Progenitor cell of endocrine pancreas (in vitro differentiated cells): ENCODE measurements around the gene TTC33. TPM values are rescaled to one million over a fixed set of nuclear protein-coding genes. Genes with fewer than 3 reads are reported as not detected.

Source experiments
- DNase-seq: peaks from one replicate; pipeline ENCODE4 v3.0.0; 2021; ENCODE audit warnings: low spot score; ENCODE audit not compliant: unreplicated experiment
- H3K27ac Mint-ChIP-seq: 2 replicates; pipeline ENCODE4 v1.8.0; 2021; ENCODE audit warnings: mild to moderate bottlenecking, moderate library complexity, mixed read lengths
- H3K27me3 Mint-ChIP-seq: 2 replicates; pipeline ENCODE4 v1.8.0; 2021; ENCODE audit warnings: mixed read lengths
- H3K36me3 Mint-ChIP-seq: 2 replicates; pipeline ENCODE4 v1.8.0; 2022; ENCODE audit warnings: mixed read lengths; ENCODE audit not compliant: insufficient read depth
- H3K4me1 Mint-ChIP-seq: 2 replicates; pipeline ENCODE4 v1.8.0; 2021; ENCODE audit warnings: low read depth, mixed read lengths
- H3K4me3 Mint-ChIP-seq: 2 replicates; pipeline ENCODE4 v1.8.0; 2021; ENCODE audit warnings: low read depth, mild to moderate bottlenecking, moderate library complexity, mixed read lengths
- H3K9me3 Mint-ChIP-seq: 2 replicates; pipeline ENCODE4 v1.8.0; 2021; ENCODE audit warnings: low read depth, mixed read lengths
- CTCF ChIP-seq: fragments of 200-600 bp; sonication (generic); IDR thresholded peaks from one replicate; pipeline ENCODE4 v1.5.0; 2021; ENCODE audit warnings: antibody characterized with exemption, mild to moderate bottlenecking; ENCODE audit not compliant: unreplicated experiment
- total RNA-seq: library from RNA; stranded (reverse); gene quantifications from 2 replicates; pipeline ENCODE4 v1.2.1, GENCODE V29; 2021

Gene TTC33
- total RNA-seq, 1 donor from 2014 or later = 25.4 TPM

DNA sequence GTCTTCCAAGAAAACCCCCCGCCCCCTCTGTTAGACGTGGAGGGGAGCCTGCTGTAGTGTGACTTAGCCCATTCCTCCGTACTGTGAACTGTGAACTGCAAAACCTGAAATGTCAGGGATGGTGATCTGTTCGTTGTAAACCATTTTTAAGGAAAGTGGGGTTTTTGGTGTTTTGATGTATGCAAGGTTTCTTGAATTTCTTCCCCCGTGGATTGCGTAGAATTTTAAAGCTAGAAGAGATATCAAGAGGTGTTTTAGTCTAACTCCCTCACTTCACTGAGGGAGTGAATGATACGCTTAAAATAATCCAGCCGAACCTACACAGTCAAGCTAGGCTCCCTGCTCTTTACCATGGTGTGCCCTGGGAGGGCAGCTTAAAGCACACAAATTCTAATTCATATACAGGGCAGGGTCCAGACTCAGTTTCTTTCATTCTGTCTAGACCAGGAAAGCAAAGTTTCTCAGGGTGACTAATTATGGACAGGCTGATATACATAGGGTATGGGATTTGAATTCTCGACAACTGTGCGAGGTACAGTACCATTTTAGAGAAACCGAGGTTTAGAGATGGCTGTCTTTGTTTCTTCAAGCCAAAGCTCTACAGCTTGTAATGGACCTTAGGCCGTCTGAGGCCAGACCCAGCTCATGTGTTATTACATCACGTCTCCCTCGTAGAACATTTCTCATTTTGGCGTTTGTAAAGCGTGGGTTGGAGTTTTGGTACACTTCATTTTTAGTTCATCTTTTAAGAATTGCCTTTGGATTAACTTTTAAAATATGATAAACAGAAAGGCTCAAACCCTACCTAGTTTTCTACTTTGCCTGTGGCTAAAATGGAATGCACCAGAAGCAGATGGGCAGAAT lies 73.4 kb downstream of the TTC33 start:
- no peaks in the 10 kb centered on the region for H3K9me3 Mint-ChIP-seq
- no peak for DNase-seq
- TF ChIP-seq CTCF = no peak
- no peaks in the 10 kb centered on the region for H3K36me3 Mint-ChIP-seq
- H3K4me1 Mint-ChIP-seq = peaks cover 43% of the 10 kb centered on the region
- H3K27me3 Mint-ChIP-seq = peaks cover 27% of the 10 kb centered on the region
- peak overlapping the region; percentile 87 for H3K4me3 Mint-ChIP-seq
- no peak overlapping the region for H3K27ac Mint-ChIP-seq

DNA sequence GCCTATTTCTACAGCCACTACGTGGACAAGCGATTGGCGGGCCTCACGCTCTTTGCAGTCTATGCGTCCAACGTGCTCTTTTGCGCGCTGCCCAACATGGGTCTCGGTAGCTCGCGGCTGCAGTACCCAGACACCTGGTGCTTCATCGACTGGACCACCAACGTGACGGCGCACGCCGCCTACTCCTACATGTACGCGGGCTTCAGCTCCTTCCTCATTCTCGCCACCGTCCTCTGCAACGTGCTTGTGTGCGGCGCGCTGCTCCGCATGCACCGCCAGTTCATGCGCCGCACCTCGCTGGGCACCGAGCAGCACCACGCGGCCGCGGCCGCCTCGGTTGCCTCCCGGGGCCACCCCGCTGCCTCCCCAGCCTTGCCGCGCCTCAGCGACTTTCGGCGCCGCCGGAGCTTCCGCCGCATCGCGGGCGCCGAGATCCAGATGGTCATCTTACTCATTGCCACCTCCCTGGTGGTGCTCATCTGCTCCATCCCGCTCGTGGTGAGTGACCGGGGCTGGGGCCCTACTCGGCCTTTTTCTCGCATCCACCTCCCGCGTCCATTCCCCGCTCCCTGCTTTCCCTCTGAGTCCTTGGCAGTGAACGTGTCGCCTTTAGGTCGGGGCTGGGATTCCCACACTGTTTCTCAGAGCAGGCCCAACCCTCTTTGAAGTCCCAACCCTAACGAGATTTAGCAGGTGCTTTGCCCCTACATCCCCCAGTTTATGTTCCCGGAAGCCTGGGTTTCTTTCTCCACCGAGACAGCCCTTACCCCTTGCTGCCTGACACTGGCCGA lies 74.2 kb downstream of the TTC33 start:
- Mint-ChIP-seq H3K36me3 (no peaks in the 10 kb centered on the region), H3K9me3 (no peaks in the 10 kb centered on the region), H3K4me3 (peak overlapping the region; percentile 87), H3K27ac (peak overlapping the region; percentile 66), H3K4me1 (peaks cover 50% of the 10 kb centered on the region), H3K27me3 (peaks cover 27% of the 10 kb centered on the region)
- no peak for DNase-seq
- TF ChIP-seq CTCF = no peak

DNA sequence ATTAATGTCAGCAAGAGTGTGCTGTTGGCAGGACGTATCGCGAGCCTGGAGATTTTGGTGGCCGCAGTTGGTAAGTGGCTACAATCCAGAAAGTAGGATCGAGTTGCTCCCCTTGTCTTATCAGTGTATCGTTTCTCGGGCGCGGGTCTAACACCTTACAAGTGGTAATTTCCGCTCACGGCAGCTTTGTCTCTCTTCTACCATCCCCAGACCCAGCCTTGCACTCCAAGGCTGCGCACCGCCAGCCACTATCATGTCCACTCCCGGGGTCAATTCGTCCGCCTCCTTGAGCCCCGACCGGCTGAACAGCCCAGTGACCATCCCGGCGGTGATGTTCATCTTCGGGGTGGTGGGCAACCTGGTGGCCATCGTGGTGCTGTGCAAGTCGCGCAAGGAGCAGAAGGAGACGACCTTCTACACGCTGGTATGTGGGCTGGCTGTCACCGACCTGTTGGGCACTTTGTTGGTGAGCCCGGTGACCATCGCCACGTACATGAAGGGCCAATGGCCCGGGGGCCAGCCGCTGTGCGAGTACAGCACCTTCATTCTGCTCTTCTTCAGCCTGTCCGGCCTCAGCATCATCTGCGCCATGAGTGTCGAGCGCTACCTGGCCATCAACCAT lies 74.9 kb downstream of the TTC33 start:
- no peaks in the 10 kb centered on the region for H3K36me3 Mint-ChIP-seq
- H3K4me1 Mint-ChIP-seq = peaks cover 47% of the 10 kb centered on the region
- peak overlapping the region; percentile 87 for H3K4me3 Mint-ChIP-seq
- H3K27ac Mint-ChIP-seq = peak overlapping the region; percentile 66
- peak; percentile 52 for TF ChIP-seq CTCF
- no peaks in the 10 kb centered on the region for H3K9me3 Mint-ChIP-seq
- peaks cover 27% of the 10 kb centered on the region for H3K27me3 Mint-ChIP-seq
- DNase-seq = peak; percentile 19

DNA sequence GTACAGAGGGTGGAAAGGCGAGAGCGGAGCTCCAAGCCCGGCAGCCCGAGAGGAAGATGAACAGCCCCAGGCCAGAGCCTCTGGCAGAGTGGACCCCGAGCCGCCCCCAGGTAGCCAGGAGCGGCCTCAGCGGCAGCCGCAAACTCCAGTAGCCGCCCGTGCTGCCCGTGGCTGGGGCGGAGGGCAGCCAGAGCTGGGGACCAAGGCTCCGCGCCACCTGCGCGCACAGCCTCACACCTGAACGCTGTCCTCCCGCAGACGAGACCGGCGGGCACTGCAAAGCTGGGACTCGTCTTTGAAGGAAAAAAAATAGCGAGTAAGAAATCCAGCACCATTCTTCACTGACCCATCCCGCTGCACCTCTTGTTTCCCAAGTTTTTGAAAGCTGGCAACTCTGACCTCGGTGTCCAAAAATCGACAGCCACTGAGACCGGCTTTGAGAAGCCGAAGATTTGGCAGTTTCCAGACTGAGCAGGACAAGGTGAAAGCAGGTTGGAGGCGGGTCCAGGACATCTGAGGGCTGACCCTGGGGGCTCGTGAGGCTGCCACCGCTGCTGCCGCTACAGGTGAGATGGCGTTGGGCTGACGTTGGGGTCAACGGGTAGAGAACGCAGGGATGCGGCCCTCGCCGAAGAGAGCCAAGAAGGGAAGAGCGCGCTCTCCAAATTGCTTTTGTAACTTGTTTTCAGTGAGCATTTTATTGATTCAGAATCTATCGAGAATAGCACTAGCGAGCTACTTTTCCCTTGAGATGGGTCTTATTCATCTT lies 75.7 kb downstream of the TTC33 start, which contains the start of gene PTGER4:
Gene PTGER4, plus strand, starts transcription at position 3 of the 769 bp plus-strand sequence. CDS start 1,079 bp downstream, outside the sequence.
- peak; percentile 10 for DNase-seq
- H3K9me3 Mint-ChIP-seq = no peaks in the 10 kb centered on the region
- H3K27me3 Mint-ChIP-seq = peaks cover 27% of the 10 kb centered on the region
- no peaks in the 10 kb centered on the region for H3K36me3 Mint-ChIP-seq
- peak within 1 kb of the TSS; percentile 87 for H3K4me3 Mint-ChIP-seq
- TF ChIP-seq CTCF = no peak
- H3K27ac Mint-ChIP-seq = peak within 1 kb of the TSS; percentile 94
- peaks cover 40% of the 10 kb centered on the region for H3K4me1 Mint-ChIP-seq
